ENCODE results near the gene HDAC7.

The HDAC7 gene

GRCh38 chr12:47757840-47758583 is 61.7 kb downstream of the HDAC7 start:
- DNase-seq: no peak

GRCh38 chr12:47757364-47757839 is 62.3 kb downstream of the HDAC7 start:
- no peak for DNase-seq

GRCh38 chr12:47755655-47756562 is 63.8 kb downstream of the HDAC7 start:
- DNase-seq: peak; percentile 20

GRCh38 chr12:47754881-47755280 is 64.8 kb downstream of the HDAC7 start:
- no peak for DNase-seq

- no peak for DNase-seq
These were observed 65.6 kb downstream of the HDAC7 start for GRCh38 chr12:47754126-47754525.

GRCh38 chr12:47753021-47754001 is 66.4 kb downstream of the HDAC7 start:
- DNase-seq: no peak

- no peak for DNase-seq
These were observed 67.2 kb downstream of the HDAC7 start for GRCh38 chr12:47752552-47752951.

GRCh38 chr12:47752121-47752520 is 67.6 kb downstream of the HDAC7 start:
- no peak for DNase-seq

GRCh38 chr12:47751561-47751960 is 68.1 kb downstream of the HDAC7 start:
- no peak for DNase-seq

- no peak for DNase-seq
These were observed 68.7 kb downstream of the HDAC7 start for GRCh38 chr12:47750916-47751470.

GRCh38 chr12:47750229-47750798 is 69.4 kb downstream of the HDAC7 start:
- no peak for DNase-seq

- no peak for DNase-seq
These were observed 70.8 kb downstream of the HDAC7 start for GRCh38 chr12:47748899-47749298.

- no peak for DNase-seq
These were observed 71.2 kb downstream of the HDAC7 start for GRCh38 chr12:47748507-47748828.

GRCh38 chr12:47747596-47748506 is 71.9 kb downstream of the HDAC7 start:
- DNase-seq: no peak

- no peak for DNase-seq
These were observed 72.6 kb downstream of the HDAC7 start for GRCh38 chr12:47747126-47747525.

- no peak for DNase-seq
These were observed 73.2 kb downstream of the HDAC7 start for GRCh38 chr12:47746523-47746922.

- no peak for DNase-seq
These were observed 73.6 kb downstream of the HDAC7 start for GRCh38 chr12:47746073-47746472.

GRCh38 chr12:47745485-47746041 is 74.1 kb downstream of the HDAC7 start:
- DNase-seq: no peak

GRCh38 chr12:47744778-47745436 is 74.8 kb downstream of the HDAC7 start:
- DNase-seq: no peak

- peak; percentile 63 for DNase-seq
These were observed 75.6 kb downstream of the HDAC7 start for GRCh38 chr12:47744005-47744651.

Data from CD4-positive, alpha-beta T cell treated with Interleukin-4 for 4 hours (primary cell).